HCT116 (cell line): ENCODE data around the gene BST1. TPM values are rescaled to one million over a fixed set of nuclear protein-coding genes. Genes with fewer than 3 reads are reported as not detected.

Source experiments
- ATAC-seq: fragments of 200-7000 bp; cut with Tn5 transposase; 2 replicates; pipeline ENCODE4 v1.9.1; 2020; ENCODE audit warnings: mild to moderate bottlenecking, moderate library complexity
- BruUV-seq: library from RNA; stranded (reverse); fragments of 400-500 nt; replicated peaks from 2 replicates; lab custom pipeline; 2021; lab: Mats Ljungman, UMichigan
- CTCF ChIA-PET: fragments of 300-600 bp; sonication (Branson Sonifier 250); formaldehyde crosslinking; loops from one replicate; lab custom pipeline; 2021; ENCODE audit warnings: antibody characterized with exemption; lab: Charles Lee
- POLR2A ChIA-PET: fragments of 300-600, 350-600 bp; sonication (Branson Sonifier 250); formaldehyde crosslinking; loops from one replicate; lab custom pipeline; 2021; ENCODE audit warnings: antibody characterized with exemption; lab: Charles Lee
- RAD21 ChIA-PET, 2 experiments: fragments of 300-600 bp; sonication (Branson Sonifier 250); formaldehyde crosslinking; loops; one replicate each; lab custom pipeline; 2023; ENCODE audit warnings: low total read pairs in 2 of 2; ENCODE audit not compliant: uncharacterized antibody in 2 of 2, unreplicated experiment in 2 of 2, low non-redundant PET in 1 of 2; lab: Charles Lee
- DNase-seq: peaks from one replicate; pipeline ENCODE4 v3.0.0-alpha.2; 2010; ENCODE audit warnings: low read depth, low spot score
- H2AFZ ChIP-seq: fragments of 200-600 bp; shearing (Covaris generic), sonication (generic); 2 replicates; pipeline ENCODE4 v1.6.1; 2017; ENCODE audit warnings: low read depth, mixed run types, mixed read lengths, antibody characterized with exemption, low read length; ENCODE audit not compliant: poor library complexity, severe bottlenecking
- H3K27ac ChIP-seq: 2 replicates; pipeline ENCODE4 v1.5.1; 2012; ENCODE audit warnings: low read depth, low read length
- H3K27me3 ChIP-seq: fragments of 200-600 bp; sonication (generic); 2 replicates; pipeline ENCODE4 v1.6.1; 2016; ENCODE audit warnings: mixed run types, low read length, mixed read lengths; ENCODE audit not compliant: insufficient read depth
- H3K36me3 ChIP-seq, 2 experiments: fragments of 200-500 bp in 1 of 2; fragments of 200-600 bp in 1 of 2; sonication (Bioruptor generic) in 1 of 2; sonication (generic) in 1 of 2; 2 replicates each; pipeline versions ENCODE4 v1.5.1 to v1.6.1; 2014 to 2016; ENCODE audit warnings: low read length in 2 of 2, inconsistent platforms in 1 of 2, mixed read lengths in 1 of 2, mixed run types in 1 of 2; ENCODE audit not compliant: insufficient read depth in 2 of 2, control insufficient read depth in 1 of 2
- H3K4me1 ChIP-seq, 2 experiments: fragments of 200-600 bp in 1 of 2; sonication (generic) in 1 of 2; 2 replicates each; pipeline versions ENCODE4 v1.5.1 to v1.6.1; 2012 to 2017; ENCODE audit warnings: low read length in 2 of 2, inconsistent platforms in 1 of 2, mild to moderate bottlenecking in 1 of 2, mixed read lengths in 1 of 2, mixed run types in 1 of 2, moderate library complexity in 1 of 2; ENCODE audit not compliant: insufficient read depth in 2 of 2, control insufficient read depth in 1 of 2
- H3K4me2 ChIP-seq: fragments of 200-600 bp; sonication (generic); 2 replicates; pipeline ENCODE4 v1.6.1; 2017; ENCODE audit warnings: mixed run types, low read length, mixed read lengths
- H3K4me3 ChIP-seq, 2 experiments: fragments of 200-600 bp in 1 of 2; sonication (generic) in 1 of 2; replicated peaks in 1 of 2; 2 replicates each; pipeline ENCODE4 v1.5.1; 2011 to 2016; ENCODE audit warnings: low read length in 2 of 2, control low read depth in 1 of 2, low read depth in 1 of 2, mild to moderate bottlenecking in 1 of 2, mixed read lengths in 1 of 2, mixed run types in 1 of 2
- H3K79me2 ChIP-seq: fragments of 200-600 bp; sonication (generic); 2 replicates; pipeline ENCODE4 v1.6.1; 2017; ENCODE audit warnings: mild to moderate bottlenecking, mixed run types, low read length, moderate library complexity, mixed read lengths; ENCODE audit not compliant: insufficient read depth
- H3K9ac ChIP-seq: fragments of 200-600 bp; sonication (generic); 2 replicates; pipeline ENCODE4 v1.6.1; 2016; ENCODE audit warnings: low read length, mixed read lengths
- H3K9me2 ChIP-seq: fragments of 200-600 bp; sonication (generic), shearing (Covaris generic); 2 replicates; pipeline ENCODE4 v1.6.1; 2017; ENCODE audit warnings: mixed run types, mild to moderate bottlenecking, moderate library complexity; ENCODE audit not compliant: insufficient read depth
- H3K9me3 ChIP-seq, 2 experiments: fragments of 200-500 bp in 1 of 2; fragments of 200-600 bp in 1 of 2; sonication (Bioruptor generic) in 1 of 2; sonication (generic) in 1 of 2; 2 replicates each; pipeline ENCODE4 v1.6.1; 2014 to 2017; ENCODE audit warnings: low read length in 2 of 2, mixed read lengths in 2 of 2, inconsistent platforms in 1 of 2, low read depth in 1 of 2, mild to moderate bottlenecking in 1 of 2, mixed run types in 1 of 2, moderate library complexity in 1 of 2; ENCODE audit not compliant: control insufficient read depth in 1 of 2, insufficient read depth in 1 of 2
- H4K20me1 ChIP-seq: fragments of 200-600 bp; sonication (generic), shearing (Covaris generic); 2 replicates; pipeline ENCODE4 v1.6.1; 2017; ENCODE audit warnings: mixed run types, mild to moderate bottlenecking, moderate library complexity; ENCODE audit not compliant: insufficient read depth
- ATF3 ChIP-seq: IDR thresholded peaks from 2 replicates; pipeline ENCODE4 v1.6.1; 2012
- CTCF ChIP-seq, 3 experiments: fragments of 200-600 bp in 1 of 3; sonication (generic) in 1 of 3; IDR thresholded peaks in 2 of 3; conservative IDR thresholded peaks in 1 of 3; 2 replicates each; pipeline ENCODE4 v1.5.1; 2012 to 2017; ENCODE audit warnings: low read depth in 2 of 3, low read length in 2 of 3, antibody characterized with exemption in 1 of 3, borderline replicate concordance in 1 of 3, control low read depth in 1 of 3, mild to moderate bottlenecking in 1 of 3, mixed read lengths in 1 of 3, mixed run types in 1 of 3, moderate library complexity in 1 of 3; ENCODE audit not compliant: insufficient read depth in 1 of 3
- FOSL1 ChIP-seq: IDR thresholded peaks from 2 replicates; pipeline ENCODE4 v1.6.1; 2012; ENCODE audit warnings: low read depth
- JUND ChIP-seq: IDR thresholded peaks from 2 replicates; pipeline ENCODE4 v1.6.1; 2012
- POLR2A ChIP-seq: IDR thresholded peaks from 2 replicates; pipeline ENCODE4 v1.7.0; 2011; ENCODE audit warnings: borderline replicate concordance; ENCODE audit not compliant: insufficient read depth, insufficient read length; ENCODE audit errors: extremely low read depth
- RAD21 ChIP-seq: IDR thresholded peaks from 2 replicates; pipeline ENCODE4 v1.6.1; 2012; ENCODE audit warnings: low read depth, mild to moderate bottlenecking
- REST ChIP-seq: IDR thresholded peaks from 2 replicates; pipeline ENCODE4 v1.6.1; 2012; ENCODE audit warnings: low read depth
- SRF ChIP-seq: IDR thresholded peaks from 2 replicates; pipeline ENCODE4 v1.6.1; 2012; ENCODE audit warnings: low read depth
- intact Hi-C: fragments of 100-400 bp; cut with micrococcal nuclease; formaldehyde crosslinking; loops from 2 replicates; pipeline ENCODE4 v1.10.0; 2022
- total RNA-seq: library from RNA; stranded (reverse); gene quantifications from one replicate; pipeline ENCODE4 v1.2.1, GENCODE V29; 2021; ENCODE audit not compliant: unreplicated experiment

The BST1 gene
- total RNA-seq, 1 experiment from 2014 or later: 0.44 TPM

GRCh38 chr4:15719506-15719905 is 16.6 kb downstream of the BST1 start:
- Histone ChIP-seq H3K4me1 (peaks cover 0 to 5% of the 10 kb centered on the region in 2 experiments; a peak in 1 of 4 replicates), H3K79me2 (no peaks in the 10 kb centered on the region), H4K20me1 (no peaks in the 10 kb centered on the region), H3K4me2 (no peak overlapping the region), H3K27ac (no peak overlapping the region), H3K27me3 (no peaks in the 10 kb centered on the region), H3K9me2 (no peaks in the 10 kb centered on the region), H3K9ac (no peak overlapping the region), H3K9me3 (no peaks in the 10 kb centered on the region), H3K36me3 (no peaks in the 10 kb centered on the region), H3K4me3 (no peak overlapping the region), H2AFZ (no peak overlapping the region)
- ChIA-PET RAD21 (no interaction called here), CTCF (no interaction called here), POLR2A (no interaction called here)
- no TSS peak for BruUV-seq
- DNase-seq: no peak
- ATAC-seq: no peak
- TF ChIP-seq REST (no peak), CTCF (IDR thresholded peaks at IDR 0.05 in 2 of 3, conservative IDR thresholded peaks at IDR 0.05 in 1 of 3; ENCODE audit: borderline replicate concordance in 1 of 3, insufficient read depth in 1 of 3, low read depth in 2 of 3, low read length in 2 of 3) (no peak), FOSL1 (no peak), POLR2A (no peak), ATF3 (no peak), SRF (no peak), JUND (no peak), RAD21 (no peak)
- intact Hi-C loops: no loop called here
